ENCODE results near the gene LENG8.

The LENG8 gene

GRCh38 chr19:54420068-54420382, 29.0 kb upstream of the LENG8 start:
- TF ChIP-seq CSRNP3 (CRISPR knock-in tag; IDR thresholded peaks at IDR 0.05) (no peak), GLIS3 (CRISPR knock-in tag; IDR thresholded peaks at IDR 0.05) (no peak), RARB (CRISPR knock-in tag; IDR thresholded peaks at IDR 0.05) (no peak), ZNF70 (CRISPR knock-in tag; IDR thresholded peaks at IDR 0.05) (no peak), ESRRG (CRISPR knock-in tag; IDR thresholded peaks at IDR 0.05) (no peak), PPARA (CRISPR knock-in tag; IDR thresholded peaks at IDR 0.05; ENCODE audit: borderline replicate concordance) (no peak), PATZ1 (CRISPR knock-in tag; IDR thresholded peaks at IDR 0.05; ENCODE audit: borderline replicate concordance) (no peak), ZNF565 (CRISPR knock-in tag; conservative IDR thresholded peaks at IDR 0.05; ENCODE audit: low read depth) (no peak), TCF4 (CRISPR knock-in tag; IDR thresholded peaks at IDR 0.05; ENCODE audit: borderline replicate concordance) (no peak), ZFP3 (CRISPR knock-in tag; IDR thresholded peaks at IDR 0.05) (no peak), POU6F1 (CRISPR knock-in tag; IDR thresholded peaks at IDR 0.05; ENCODE audit: borderline replicate concordance, low read depth) (no peak), OSR1 (CRISPR knock-in tag; IDR thresholded peaks at IDR 0.05) (no peak), CREB5 (CRISPR knock-in tag; IDR thresholded peaks at IDR 0.05; ENCODE audit: low read depth) (no peak), CSDC2 (CRISPR knock-in tag; IDR thresholded peaks at IDR 0.05) (no peak), ISL1 (CRISPR knock-in tag; IDR thresholded peaks at IDR 0.05) (no peak), TOX (CRISPR knock-in tag; IDR thresholded peaks at IDR 0.05; ENCODE audit: borderline replicate concordance) (no peak), TSHZ2 (CRISPR knock-in tag; IDR thresholded peaks at IDR 0.05) (no peak), ARNTL (CRISPR knock-in tag; IDR thresholded peaks at IDR 0.05; ENCODE audit: borderline replicate concordance, low read depth) (no peak)
- no peak for ATAC-seq

GRCh38 chr19:54420383-54421168, 28.4 kb upstream of the LENG8 start:
- TF ChIP-seq CREB5 (CRISPR knock-in tag; IDR thresholded peaks at IDR 0.05; ENCODE audit: low read depth) (no peak), TSHZ2 (CRISPR knock-in tag; IDR thresholded peaks at IDR 0.05) (no peak), PPARA (CRISPR knock-in tag; IDR thresholded peaks at IDR 0.05; ENCODE audit: borderline replicate concordance) (no peak), OSR1 (CRISPR knock-in tag; IDR thresholded peaks at IDR 0.05) (no peak)
- no peak for ATAC-seq
